ENCODE results near the gene RBCK1.

DNA sequence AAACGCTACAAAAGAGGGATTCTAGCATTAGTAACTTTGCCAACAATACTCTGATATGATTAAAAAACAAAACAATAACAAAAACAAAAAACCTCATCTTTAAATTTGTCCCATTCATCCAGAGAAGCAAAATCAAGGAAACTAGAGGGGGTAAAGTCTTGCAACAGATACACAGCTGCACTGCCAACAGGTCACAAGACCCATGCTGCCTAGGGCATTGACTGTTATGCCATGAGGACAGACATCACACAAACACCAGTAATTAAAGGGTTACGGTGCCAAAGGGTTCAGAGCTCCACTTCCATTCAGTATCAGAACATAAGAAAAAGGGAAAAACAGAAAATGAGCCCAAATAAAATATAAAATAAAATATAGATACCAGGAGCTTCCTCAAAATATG is 52.6 kb downstream of the RBCK1 start:
- TF ChIP-seq, protein P1, sequence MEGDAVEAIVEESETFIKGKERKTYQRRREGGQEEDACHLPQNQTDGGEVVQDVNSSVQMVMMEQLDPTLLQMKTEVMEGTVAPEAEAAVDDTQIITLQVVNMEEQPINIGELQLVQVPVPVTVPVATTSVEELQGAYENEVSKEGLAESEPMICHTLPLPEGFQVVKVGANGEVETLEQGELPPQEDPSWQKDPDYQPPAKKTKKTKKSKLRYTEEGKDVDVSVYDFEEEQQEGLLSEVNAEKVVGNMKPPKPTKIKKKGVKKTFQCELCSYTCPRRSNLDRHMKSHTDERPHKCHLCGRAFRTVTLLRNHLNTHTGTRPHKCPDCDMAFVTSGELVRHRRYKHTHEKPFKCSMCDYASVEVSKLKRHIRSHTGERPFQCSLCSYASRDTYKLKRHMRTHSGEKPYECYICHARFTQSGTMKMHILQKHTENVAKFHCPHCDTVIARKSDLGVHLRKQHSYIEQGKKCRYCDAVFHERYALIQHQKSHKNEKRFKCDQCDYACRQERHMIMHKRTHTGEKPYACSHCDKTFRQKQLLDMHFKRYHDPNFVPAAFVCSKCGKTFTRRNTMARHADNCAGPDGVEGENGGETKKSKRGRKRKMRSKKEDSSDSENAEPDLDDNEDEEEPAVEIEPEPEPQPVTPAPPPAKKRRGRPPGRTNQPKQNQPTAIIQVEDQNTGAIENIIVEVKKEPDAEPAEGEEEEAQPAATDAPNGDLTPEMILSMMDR (IDR thresholded peaks at IDR 0.05; ENCODE audit: extremely low read depth in 1 of 2, insufficient read depth in 1 of 2, low read depth in 1 of 2, low read length in 2 of 2), result no peak
- no peak for TF ChIP-seq EZH2 (IDR thresholded peaks at IDR 0.05; ENCODE audit: borderline replicate concordance, low read depth, low read length, severe bottlenecking)
- no peak for TF ChIP-seq POLR2AphosphoS5 (IDR thresholded peaks at IDR 0.05; ENCODE audit: insufficient read depth, low read depth, low read length)
- TF ChIP-seq, protein P2, sequence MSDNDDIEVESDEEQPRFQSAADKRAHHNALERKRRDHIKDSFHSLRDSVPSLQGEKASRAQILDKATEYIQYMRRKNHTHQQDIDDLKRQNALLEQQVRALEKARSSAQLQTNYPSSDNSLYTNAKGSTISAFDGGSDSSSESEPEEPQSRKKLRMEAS (IDR thresholded peaks at IDR 0.05; ENCODE audit: insufficient read depth, insufficient read length), result no peak
- no peak for TF ChIP-seq GATA2 (IDR thresholded peaks at IDR 0.05; ENCODE audit: insufficient read depth, insufficient read length, low read depth, low read length)
- TF ChIP-seq POLR2A (IDR thresholded peaks at IDR 0.05; ENCODE audit: low read depth, low read length), result no peak
- TF ChIP-seq FOS (IDR thresholded peaks at IDR 0.05; ENCODE audit: borderline replicate concordance, insufficient read depth, low read length), result no peak

All from endothelial cell of umbilical vein (primary cell).